ENCODE data around the gene CEP192. TPM values are rescaled to one million over a fixed set of nuclear protein-coding genes. Genes with fewer than 3 reads are reported as not detected.

CEP192 gene
- total and polyA plus RNA-seq, 2 donors (not counting 1 experiment from before 2014, with no cell fraction given) = 39.3 to 47.3 TPM

DNA sequence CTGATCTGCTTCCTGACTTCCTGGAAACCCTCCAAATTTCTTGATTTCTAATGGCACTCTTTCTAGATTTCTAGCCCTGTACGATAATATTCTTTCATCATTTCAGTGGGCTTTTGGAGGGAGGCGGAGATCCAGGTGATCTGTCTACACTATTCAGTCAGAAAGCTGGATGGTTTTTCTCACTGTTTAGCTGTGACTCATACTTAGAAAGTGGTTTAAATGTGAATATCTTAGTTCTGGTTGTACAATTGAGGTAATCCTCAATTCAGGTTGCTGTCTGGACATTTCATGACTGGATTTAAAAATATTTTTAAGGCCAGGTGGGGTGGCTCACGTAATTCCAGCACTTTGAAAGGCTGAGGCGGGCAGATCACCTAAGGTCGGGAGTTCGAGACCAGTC, 22.5 kb upstream of the CEP192 start:
- Histone ChIP-seq H2AFZ (ENCODE audit: insufficient read depth, low read depth, low read length, poor library complexity, severe bottlenecking) (no peak overlapping the region), H3K4me1 (ENCODE audit: control insufficient read depth in 2 of 2, insufficient read depth in 2 of 2, low read length in 2 of 2) (no peaks in the 10 kb centered on the region), H3K4me3 (ENCODE audit: control extremely low read depth in 1 of 5, extremely low read depth in 1 of 5, insufficient read depth in 1 of 5, low read depth in 2 of 5, low read length in 4 of 5) (no peak overlapping the region), H3K79me2 (ENCODE audit: control insufficient read depth, insufficient read depth, low read length) (peaks cover 35% of the 10 kb centered on the region), H3K27ac (ENCODE audit: low read length in 2 of 2) (no peak overlapping the region), H3K36me3 (replicated peaks in 1 of 2; ENCODE audit: control extremely low read depth in 1 of 2, control insufficient read depth in 1 of 2, extremely low read depth in 1 of 2, insufficient read depth in 2 of 2, low read length in 1 of 2) (peaks cover 5 to 57% of the 10 kb centered on the region in 2 experiments), H3K9ac (ENCODE audit: low read length) (no peak overlapping the region), H3K4me2 (replicated peaks; ENCODE audit: low read depth, low read length, poor library complexity, severe bottlenecking) (no peak overlapping the region), H3K9me3 (ENCODE audit: control extremely low read depth in 1 of 3, control insufficient read depth in 2 of 3, insufficient read depth in 1 of 3, low read length in 2 of 3) (no peaks in the 10 kb centered on the region), H4K20me1 (ENCODE audit: control insufficient read depth, insufficient read depth, low read length, poor library complexity, severe bottlenecking) (no peaks in the 10 kb centered on the region), H3K27me3 (replicated peaks in 1 of 4; ENCODE audit: control extremely low read depth in 1 of 4, control insufficient read depth in 3 of 4, insufficient read depth in 4 of 4, low read length in 3 of 4) (no peaks in the 10 kb centered on the region)
- H3K4me3 Mint-ChIP-seq = no peak overlapping the region
- DNase-seq = no peak
- no peaks in the 10 kb centered on the region for H3K9me3 Mint-ChIP-seq (ENCODE audit: insufficient read depth)
- ChIA-PET CTCF (interaction anchor here (0.6 kb wide), 1 partner anchor 22 kb away, joined by 3 read pairs; the partner anchor contains the start of gene CEP192), POLR2A (no interaction called here)
- no peak overlapping the region for H3K27ac Mint-ChIP-seq
- intact Hi-C loops (cut with micrococcal nuclease) = no loop called here
- TF ChIP-seq EZH2 (IDR thresholded peaks at IDR 0.05; ENCODE audit: borderline replicate concordance, insufficient read depth, low read depth, low read length, poor library complexity, severe bottlenecking) = no peak
- TF ChIP-seq, protein P1, sequence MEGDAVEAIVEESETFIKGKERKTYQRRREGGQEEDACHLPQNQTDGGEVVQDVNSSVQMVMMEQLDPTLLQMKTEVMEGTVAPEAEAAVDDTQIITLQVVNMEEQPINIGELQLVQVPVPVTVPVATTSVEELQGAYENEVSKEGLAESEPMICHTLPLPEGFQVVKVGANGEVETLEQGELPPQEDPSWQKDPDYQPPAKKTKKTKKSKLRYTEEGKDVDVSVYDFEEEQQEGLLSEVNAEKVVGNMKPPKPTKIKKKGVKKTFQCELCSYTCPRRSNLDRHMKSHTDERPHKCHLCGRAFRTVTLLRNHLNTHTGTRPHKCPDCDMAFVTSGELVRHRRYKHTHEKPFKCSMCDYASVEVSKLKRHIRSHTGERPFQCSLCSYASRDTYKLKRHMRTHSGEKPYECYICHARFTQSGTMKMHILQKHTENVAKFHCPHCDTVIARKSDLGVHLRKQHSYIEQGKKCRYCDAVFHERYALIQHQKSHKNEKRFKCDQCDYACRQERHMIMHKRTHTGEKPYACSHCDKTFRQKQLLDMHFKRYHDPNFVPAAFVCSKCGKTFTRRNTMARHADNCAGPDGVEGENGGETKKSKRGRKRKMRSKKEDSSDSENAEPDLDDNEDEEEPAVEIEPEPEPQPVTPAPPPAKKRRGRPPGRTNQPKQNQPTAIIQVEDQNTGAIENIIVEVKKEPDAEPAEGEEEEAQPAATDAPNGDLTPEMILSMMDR (IDR thresholded peaks at IDR 0.05) = no peak
- no peaks in the 10 kb centered on the region for H3K27me3 Mint-ChIP-seq
- 86% methylated on average over 3 of the region's 6 CpGs for WGBS (ENCODE audit: insufficient coverage)
- no peak for ATAC-seq (ENCODE audit: low read depth)
- H3K4me1 Mint-ChIP-seq = peaks cover 7% of the 10 kb centered on the region

DNA sequence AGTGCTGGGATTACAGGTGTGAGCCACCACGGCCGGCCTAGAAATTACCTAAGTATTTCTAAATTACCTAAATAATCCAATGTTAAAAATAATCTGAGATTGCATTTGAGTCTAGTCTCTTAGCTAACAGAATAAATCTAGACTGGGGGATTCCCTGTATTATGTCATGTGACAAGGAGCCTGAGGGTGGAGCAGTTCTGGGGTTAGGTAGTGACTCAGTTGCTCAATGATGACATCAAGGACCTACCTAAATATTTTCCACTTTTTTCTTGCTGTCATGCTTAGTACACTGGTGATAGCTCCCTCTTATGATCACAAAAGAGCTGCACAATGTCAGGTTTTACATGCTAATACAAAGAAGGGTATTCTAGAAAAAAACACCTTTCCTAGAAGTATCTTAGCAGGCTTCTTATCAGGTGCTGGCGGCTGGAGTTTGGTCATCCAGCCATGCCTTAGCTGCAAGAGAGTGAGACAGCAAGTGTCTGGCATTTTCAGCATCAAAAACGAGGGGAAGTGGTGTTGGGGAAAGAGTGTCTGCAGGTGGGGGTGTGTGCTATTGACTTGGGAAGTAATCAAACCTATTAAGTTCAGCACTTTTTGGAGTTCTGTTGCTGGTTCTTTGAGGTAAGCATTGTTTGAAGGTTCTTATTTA, 17.5 kb upstream of the CEP192 start:
- Histone ChIP-seq H3K4me2 (replicated peaks; ENCODE audit: low read depth, low read length, poor library complexity, severe bottlenecking) (no peak overlapping the region), H3K9ac (ENCODE audit: low read length) (no peak overlapping the region), H3K36me3 (replicated peaks in 1 of 2; ENCODE audit: control extremely low read depth in 1 of 2, control insufficient read depth in 1 of 2, extremely low read depth in 1 of 2, insufficient read depth in 2 of 2, low read length in 1 of 2) (peaks cover 4 to 59% of the 10 kb centered on the region in 2 experiments), H3K27me3 (replicated peaks in 1 of 4; ENCODE audit: control extremely low read depth in 1 of 4, control insufficient read depth in 3 of 4, insufficient read depth in 4 of 4, low read length in 3 of 4) (no peaks in the 10 kb centered on the region), H3K4me3 (ENCODE audit: control extremely low read depth in 1 of 5, extremely low read depth in 1 of 5, insufficient read depth in 1 of 5, low read depth in 2 of 5, low read length in 4 of 5) (no peak overlapping the region), H3K27ac (ENCODE audit: low read length in 2 of 2) (no peak overlapping the region), H2AFZ (ENCODE audit: insufficient read depth, low read depth, low read length, poor library complexity, severe bottlenecking) (no peak overlapping the region), H3K4me1 (ENCODE audit: control insufficient read depth in 2 of 2, insufficient read depth in 2 of 2, low read length in 2 of 2) (no peaks in the 10 kb centered on the region), H3K79me2 (ENCODE audit: control insufficient read depth, insufficient read depth, low read length) (peaks cover 14% of the 10 kb centered on the region), H4K20me1 (ENCODE audit: control insufficient read depth, insufficient read depth, low read length, poor library complexity, severe bottlenecking) (no peaks in the 10 kb centered on the region), H3K9me3 (ENCODE audit: control extremely low read depth in 1 of 3, control insufficient read depth in 2 of 3, insufficient read depth in 1 of 3, low read length in 2 of 3) (no peaks in the 10 kb centered on the region)
- no peak overlapping the region for H3K4me3 Mint-ChIP-seq
- H3K27ac Mint-ChIP-seq = no peak overlapping the region
- H3K9me3 Mint-ChIP-seq (ENCODE audit: insufficient read depth) = no peaks in the 10 kb centered on the region
- CTCF ChIA-PET = interaction anchor here (1.0 kb wide), 1 partner anchor 98 kb away, joined by 3 read pairs; no protein-coding TSS in a partner anchor
- ATAC-seq (ENCODE audit: low read depth) = no peak
- DNase-seq = no peak
- intact Hi-C loops (cut with micrococcal nuclease) = no loop called here
- WGBS (ENCODE audit: insufficient coverage) = 100% methylated on average over 2 of the region's 4 CpGs
- no peaks in the 10 kb centered on the region for H3K27me3 Mint-ChIP-seq
- POLR2A ChIA-PET = no interaction called here
- TF ChIP-seq EZH2 (IDR thresholded peaks at IDR 0.05; ENCODE audit: borderline replicate concordance, insufficient read depth, low read depth, low read length, poor library complexity, severe bottlenecking) = no peak
- TF ChIP-seq, protein P1 (IDR thresholded peaks at IDR 0.05) = no peak
- no peaks in the 10 kb centered on the region for H3K4me1 Mint-ChIP-seq
